BJ (cell line): ENCODE measurements around the gene GRAMD2A. TPM values are rescaled to one million over a fixed set of nuclear protein-coding genes. Genes with fewer than 3 reads are reported as not detected.

Experiments
- CTCF ChIA-PET: fragments of 350-600 bp; formaldehyde crosslinking; extraction: SDS; loops from one replicate; lab custom pipeline; 2021; ENCODE audit warnings: antibody characterized with exemption, inconsistent platforms; lab: Yijun Ruan, JAX
- POLR2A ChIA-PET: fragments of 300-600 bp; sonication (Branson Sonifier 250); formaldehyde crosslinking; extraction: SDS; loops from one replicate; lab custom pipeline; 2021; ENCODE audit warnings: antibody characterized with exemption; lab: Charles Lee
- DNase-seq: peaks from one replicate; pipeline ENCODE4 v3.0.0-alpha.2; 2011; ENCODE audit warnings: low read depth
- H3K27me3 ChIP-seq: 2 replicates; pipeline ENCODE4 v1.6.0; 2011; ENCODE audit warnings: low read length; ENCODE audit not compliant: control insufficient read depth, insufficient read depth
- H3K36me3 ChIP-seq: 2 replicates; pipeline ENCODE4 v1.5.1; 2011; ENCODE audit warnings: low read length; ENCODE audit not compliant: control insufficient read depth, insufficient read depth
- H3K4me3 ChIP-seq: 2 replicates; pipeline ENCODE4 v1.5.1; 2011; ENCODE audit warnings: low read depth, mild to moderate bottlenecking, control low read depth, low read length
- CTCF ChIP-seq: IDR thresholded peaks from 2 replicates; pipeline ENCODE4 v1.5.1; 2011; ENCODE audit warnings: low read depth, mild to moderate bottlenecking, control low read depth, inconsistent platforms, low read length, moderate library complexity; ENCODE audit not compliant: insufficient read depth
- polyA plus RNA-seq: library from polyadenylated mRNA; depleted of rRNA; stranded (reverse); fragments of >200 nt; gene quantifications from 2 replicates; pipeline ENCODE4 v1.2.3, GENCODE V29; 2011

GRAMD2A gene
- polyA plus RNA-seq, 1 experiment = 0.21 TPM

GRCh38 chr15:72205896-72206676 lies 8.5 kb upstream of the GRAMD2A start:
- DNase-seq = no peak
- no peak overlapping the region for H3K4me3 ChIP-seq
- ChIA-PET POLR2A (no interaction called here), CTCF (interaction anchor here (0.9 kb wide), 1 partner anchor 34 kb away, joined by 3 read pairs; no protein-coding TSS in a partner anchor)
- H3K27me3 ChIP-seq = no peaks in the 10 kb centered on the region
- TF ChIP-seq CTCF = no peak
- peaks cover 78% of the 10 kb centered on the region for H3K36me3 ChIP-seq

GRCh38 chr15:72205273-72205672 lies 7.7 kb upstream of the GRAMD2A start:
- DNase-seq = no peak
- ChIA-PET CTCF (no interaction called here), POLR2A (no interaction called here)
- Histone ChIP-seq H3K27me3 (no peaks in the 10 kb centered on the region), H3K36me3 (peaks cover 81% of the 10 kb centered on the region), H3K4me3 (no peak overlapping the region)
- TF ChIP-seq CTCF = no peak

GRCh38 chr15:72203507-72203837 lies 5.9 kb upstream of the GRAMD2A start:
- Histone ChIP-seq H3K4me3 (no peak overlapping the region), H3K36me3 (peaks cover 88% of the 10 kb centered on the region), H3K27me3 (no peaks in the 10 kb centered on the region)
- DNase-seq = peak; percentile 48
- ChIA-PET POLR2A (no interaction called here), CTCF (interaction anchor here (0.7 to 1.8 kb wide), 4 partner anchors 14 to 81 kb away, joined by 3 to 7 read pairs (median 3); no protein-coding TSS in a partner anchor)
- TF ChIP-seq CTCF = no peak

- Histone ChIP-seq H3K27me3 (no peaks in the 10 kb centered on the region), H3K4me3 (no peak overlapping the region), H3K36me3 (peaks cover 83% of the 10 kb centered on the region)
- no peak for TF ChIP-seq CTCF
- no peak for DNase-seq
- CTCF ChIA-PET = interaction anchor here (1.1 to 1.8 kb wide), 3 partner anchors 14 to 28 kb away, joined by 3 to 7 read pairs (median 3); no protein-coding TSS in a partner anchor
- POLR2A ChIA-PET = no interaction called here
Observed at GRCh38 chr15:72202801-72203506, 5.4 kb upstream of the GRAMD2A start.

- Histone ChIP-seq H3K4me3 (no peak overlapping the region), H3K27me3 (no peaks in the 10 kb centered on the region), H3K36me3 (peaks cover 77% of the 10 kb centered on the region)
- CTCF ChIA-PET = interaction anchor here (0.9 to 1.8 kb wide), 3 partner anchors 15 to 28 kb away, joined by 3 to 7 read pairs (median 3); no protein-coding TSS in a partner anchor
- POLR2A ChIA-PET = no interaction called here
- no peak for DNase-seq
- no peak for TF ChIP-seq CTCF
Observed at GRCh38 chr15:72202302-72202701, 4.7 kb upstream of the GRAMD2A start.
